Tibial nerve (tissue), 4 donors: ENCODE measurements around the gene MBP. TPM values are rescaled to one million over a fixed set of nuclear protein-coding genes. Genes with fewer than 3 reads are reported as not detected.

Source experiments
- DNase-seq, 2 donors: peaks; one replicate each; pipeline ENCODE4 v3.0.0-alpha.2; 2019; ENCODE audit warnings: low spot score in 2 of 2
- H3K27ac ChIP-seq, 4 donors: fragments of 200-600 bp; sonication (generic) in 3 of 4; one replicate each; pipeline ENCODE4 v1.5.1; 2017 to 2019; ENCODE audit warnings: mild to moderate bottlenecking in 1 of 4
- H3K27me3 ChIP-seq, 2 donors: fragments of 200-600 bp; sonication (generic) in 1 of 2; one replicate each; pipeline versions ENCODE4 v1.5.1 to v1.6.0; 2017 to 2019
- H3K36me3 ChIP-seq, 3 donors: fragments of 200-600 bp; sonication (generic); one replicate each; pipeline ENCODE4 v1.5.1; 2018 to 2019
- H3K4me1 ChIP-seq, 4 donors: fragments of 200-600 bp; sonication (generic) in 3 of 4; one replicate each; pipeline ENCODE4 v1.5.1; 2017 to 2019
- H3K4me3 ChIP-seq, 4 donors: fragments of 200-600 bp; sonication (generic) in 3 of 4; one replicate each; pipeline ENCODE4 v1.5.1; 2017 to 2019; ENCODE audit warnings: mild to moderate bottlenecking in 1 of 4, moderate library complexity in 1 of 4
- H3K9me3 ChIP-seq, 4 donors: fragments of 200-600 bp; sonication (generic) in 3 of 4; one replicate each; pipeline ENCODE4 v1.5.1; 2017 to 2019
- EP300 ChIP-seq, 2 donors: sonication (generic); formaldehyde crosslinking; IDR thresholded peaks; one replicate each; pipeline ENCODE4 v1.6.1; 2017; ENCODE audit warnings: antibody characterized with exemption in 2 of 2, mild to moderate bottlenecking in 1 of 2
- POLR2A ChIP-seq, 2 donors: fragments of 450-650 bp; IDR thresholded peaks; one replicate each; pipeline ENCODE4 v1.6.1; 2017; ENCODE audit warnings: antibody characterized with exemption in 2 of 2, mild to moderate bottlenecking in 2 of 2, moderate library complexity in 2 of 2
- WGBS, 2 donors: methylation state at CpG; one replicate each; pipeline ENCODE4 v1.1.5; 2018; 5-methylcytosine and 5-hydroxymethylcytosine counted together
- total RNA-seq, 4 donors: library from RNA; depleted of rRNA; stranded (reverse); fragments of >200 nt; gene quantifications; one replicate each; pipeline ENCODE4 v1.1.0, GENCODE V29; 2016
- TF ChIP-seq, protein P1 (sequence below), 5 experiments: fragments of 200-600 bp in 3 of 5; fragments of 450-650 bp in 2 of 5; sonication (generic) in 3 of 5; IDR thresholded peaks; one replicate each; pipeline ENCODE4 v1.5.1; 2016 to 2019; ENCODE audit warnings: antibody characterized with exemption in 5 of 5, mild to moderate bottlenecking in 3 of 5, moderate library complexity in 2 of 5

Gene MBP
- total RNA-seq, 4 donors from 2014 or later = 831 to 1,485 (median 1,405) TPM

DNA sequence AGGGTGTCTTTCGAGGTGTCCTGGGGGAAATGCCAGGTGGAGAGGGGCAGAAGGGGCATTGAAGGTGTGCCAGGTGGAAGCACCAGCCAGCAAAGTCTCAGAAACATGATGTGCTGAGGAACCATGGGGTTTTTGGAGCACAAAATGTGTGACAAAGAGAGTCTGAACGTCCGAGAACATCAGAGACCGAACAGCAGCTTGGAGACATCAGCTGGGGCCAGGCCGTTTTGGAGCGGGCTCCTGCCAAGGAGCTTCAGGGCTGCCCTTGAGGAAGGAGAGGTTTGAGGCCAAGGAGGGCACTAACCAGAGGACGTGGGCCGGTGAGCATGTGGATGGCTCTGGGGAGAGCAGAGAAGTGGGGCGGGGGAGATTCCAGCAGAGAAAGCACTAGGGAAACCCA lies 5.3 kb upstream of the MBP start:
- Histone ChIP-seq H3K9me3 (peaks cover 0 to 14% (median 0%) of the 10 kb centered on the region in 4 donors), H3K4me1 (peaks cover 0 to 16% (median 9%) of the 10 kb centered on the region in 4 donors), H3K27ac (no peak overlapping the region), H3K27me3 (no peaks in the 10 kb centered on the region), H3K4me3 (no peak overlapping the region), H3K36me3 (no peaks in the 10 kb centered on the region)
- TF ChIP-seq EP300 (IDR thresholded peaks at IDR 0.05) (no peak), POLR2A (IDR thresholded peaks at IDR 0.05) (no peak)
- TF ChIP-seq, protein P1, sequence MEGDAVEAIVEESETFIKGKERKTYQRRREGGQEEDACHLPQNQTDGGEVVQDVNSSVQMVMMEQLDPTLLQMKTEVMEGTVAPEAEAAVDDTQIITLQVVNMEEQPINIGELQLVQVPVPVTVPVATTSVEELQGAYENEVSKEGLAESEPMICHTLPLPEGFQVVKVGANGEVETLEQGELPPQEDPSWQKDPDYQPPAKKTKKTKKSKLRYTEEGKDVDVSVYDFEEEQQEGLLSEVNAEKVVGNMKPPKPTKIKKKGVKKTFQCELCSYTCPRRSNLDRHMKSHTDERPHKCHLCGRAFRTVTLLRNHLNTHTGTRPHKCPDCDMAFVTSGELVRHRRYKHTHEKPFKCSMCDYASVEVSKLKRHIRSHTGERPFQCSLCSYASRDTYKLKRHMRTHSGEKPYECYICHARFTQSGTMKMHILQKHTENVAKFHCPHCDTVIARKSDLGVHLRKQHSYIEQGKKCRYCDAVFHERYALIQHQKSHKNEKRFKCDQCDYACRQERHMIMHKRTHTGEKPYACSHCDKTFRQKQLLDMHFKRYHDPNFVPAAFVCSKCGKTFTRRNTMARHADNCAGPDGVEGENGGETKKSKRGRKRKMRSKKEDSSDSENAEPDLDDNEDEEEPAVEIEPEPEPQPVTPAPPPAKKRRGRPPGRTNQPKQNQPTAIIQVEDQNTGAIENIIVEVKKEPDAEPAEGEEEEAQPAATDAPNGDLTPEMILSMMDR (IDR thresholded peaks at IDR 0.05) = no peak
- WGBS, 2 donors = 80 to 84% methylated on average over 9 of the region's 9 CpGs
- DNase-seq = no peak

DNA sequence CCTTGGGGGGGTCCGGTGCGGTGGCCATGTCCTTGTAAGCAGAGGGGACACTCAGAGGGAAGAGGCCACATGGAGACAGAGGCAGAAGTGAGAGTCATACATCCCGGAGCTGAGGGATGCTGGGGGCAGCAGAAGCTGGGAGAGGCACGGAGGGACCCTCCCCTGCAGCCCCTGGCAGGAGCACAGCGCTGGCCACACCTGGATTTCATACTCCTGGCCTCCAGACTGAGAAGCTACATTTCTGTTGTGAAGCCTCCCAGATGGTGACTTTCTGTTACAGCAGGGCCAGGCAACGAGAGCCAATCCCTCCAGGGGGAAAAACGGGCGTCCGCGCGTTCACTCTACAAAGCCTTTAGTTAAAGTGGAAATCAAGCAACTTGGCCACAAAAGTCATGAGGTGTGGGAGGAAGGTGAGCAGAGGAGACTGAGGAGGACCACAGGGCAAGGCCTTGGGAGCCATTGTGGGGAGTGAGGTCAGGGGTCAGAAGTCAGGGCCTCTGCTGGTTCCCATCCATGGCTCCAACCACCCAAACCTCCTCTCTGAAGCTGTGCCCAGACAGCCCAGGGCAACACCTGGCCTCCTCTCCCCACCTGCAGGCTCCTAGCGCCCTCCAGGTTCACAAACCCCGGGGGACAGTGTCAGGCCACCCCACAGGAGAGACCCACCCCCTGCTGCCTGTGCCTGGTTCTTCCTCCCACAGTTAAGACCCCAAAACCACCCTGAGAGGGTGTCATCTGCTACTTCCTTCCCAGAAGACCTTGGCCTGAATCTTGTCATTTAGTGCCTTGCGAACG lies 4.5 kb upstream of the MBP start:
- Histone ChIP-seq H3K27me3 (peaks cover 0 to 2% of the 10 kb centered on the region in 2 donors), H3K36me3 (no peaks in the 10 kb centered on the region), H3K4me1 (peaks cover 0 to 24% (median 10%) of the 10 kb centered on the region in 4 donors), H3K9me3 (peaks cover 0 to 8% (median 0%) of the 10 kb centered on the region in 4 donors), H3K4me3 (no peak overlapping the region), H3K27ac (no peak overlapping the region)
- no peak for DNase-seq
- TF ChIP-seq, protein P1 (IDR thresholded peaks at IDR 0.05) = no peak
- no peak for TF ChIP-seq POLR2A (IDR thresholded peaks at IDR 0.05)
- TF ChIP-seq EP300 (IDR thresholded peaks at IDR 0.05) = no peak
- 86 to 93% methylated on average over 15 of the region's 15 CpGs for WGBS, 2 donors

DNA sequence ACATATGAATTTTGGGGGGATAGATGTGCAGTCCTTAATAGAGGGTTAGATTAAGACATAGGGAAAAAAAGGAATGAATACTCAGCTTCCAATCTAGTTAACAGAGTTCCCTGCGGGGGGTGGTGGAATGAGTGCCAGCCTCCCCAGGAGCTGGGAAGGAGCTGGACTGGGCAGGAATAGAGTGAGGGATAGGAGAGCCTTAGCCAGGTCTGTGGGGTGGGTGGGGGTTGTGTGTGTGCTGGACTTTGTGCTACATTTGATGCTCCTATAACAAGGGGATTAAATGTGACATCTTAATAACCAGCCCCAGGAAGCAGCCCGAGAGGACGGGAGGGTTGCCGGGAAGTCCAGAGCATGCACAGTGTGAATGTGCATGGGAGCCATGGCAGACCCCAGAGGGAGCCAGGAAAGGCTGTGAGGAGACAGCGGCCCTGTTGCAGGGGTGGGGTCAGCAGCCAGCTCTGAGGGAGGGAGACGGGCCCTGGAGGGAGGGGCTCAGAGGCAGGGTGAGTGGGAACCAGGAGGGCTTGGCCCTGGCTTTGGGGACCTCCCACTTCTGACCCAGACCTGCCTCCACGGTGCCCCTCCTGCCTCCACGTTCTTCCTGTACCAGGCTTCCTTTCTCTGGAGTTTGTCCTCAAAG lies 3.6 kb upstream of the MBP start:
- WGBS, 2 donors = 84 to 88% methylated on average over 8 of the region's 8 CpGs
- no peak overlapping the region for H3K27ac ChIP-seq
- H3K9me3 ChIP-seq = peaks cover 0 to 5% (median 0%) of the 10 kb centered on the region in 4 donors
- H3K4me3 ChIP-seq = no peak overlapping the region
- H3K36me3 ChIP-seq = no peaks in the 10 kb centered on the region
- TF ChIP-seq POLR2A (IDR thresholded peaks at IDR 0.05) = no peak
- TF ChIP-seq, protein P1 (IDR thresholded peaks at IDR 0.05) = no peak
- no peak for TF ChIP-seq EP300 (IDR thresholded peaks at IDR 0.05)
- DNase-seq = no peak
- H3K27me3 ChIP-seq = peaks cover 0 to 5% of the 10 kb centered on the region in 2 donors
- H3K4me1 ChIP-seq = peaks cover 0 to 33% (median 11%) of the 10 kb centered on the region in 4 donors

DNA sequence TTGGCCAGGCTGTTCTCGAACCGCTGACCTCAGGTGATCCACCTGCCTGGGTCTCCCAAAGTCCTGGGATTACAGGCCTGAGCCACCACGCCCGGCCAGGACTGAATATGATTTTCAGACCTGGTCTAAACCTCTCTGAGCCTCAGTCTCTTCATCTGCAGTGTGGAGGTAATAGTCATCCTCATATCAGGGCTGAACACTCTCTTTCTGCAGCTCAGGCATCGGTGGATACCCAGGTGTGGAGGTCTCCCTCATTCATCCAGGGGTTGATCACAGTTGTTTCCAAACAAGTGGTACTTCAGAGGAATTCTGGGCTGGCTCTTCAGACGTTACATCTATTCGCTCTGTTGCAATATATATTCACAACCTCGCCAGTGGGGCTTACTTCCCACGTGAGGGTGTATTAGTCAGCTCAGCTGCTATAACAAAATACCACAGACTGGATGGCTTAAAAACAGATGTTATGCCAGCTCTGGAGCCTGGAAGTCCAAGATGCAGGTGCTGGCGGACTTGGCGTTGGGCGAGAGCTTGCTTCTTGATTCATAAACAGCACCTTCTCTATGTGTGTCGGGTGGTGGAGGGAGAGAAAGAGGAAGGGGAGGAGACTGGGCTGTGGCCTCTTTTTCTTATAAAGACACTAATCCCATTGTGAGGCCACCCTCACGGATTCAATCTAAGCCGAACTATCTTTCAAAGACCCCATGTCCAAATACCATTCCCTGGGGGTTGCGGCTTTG lies 2.9 kb upstream of the MBP start:
- no peak overlapping the region for H3K4me3 ChIP-seq
- no peak for DNase-seq
- no peaks in the 10 kb centered on the region for H3K36me3 ChIP-seq
- H3K27ac ChIP-seq = no peak overlapping the region
- 92 to 94% methylated on average over 16 of the region's 16 CpGs for WGBS, 2 donors
- H3K27me3 ChIP-seq = peaks cover 0 to 5% of the 10 kb centered on the region in 2 donors
- TF ChIP-seq, protein P1 (IDR thresholded peaks at IDR 0.05) = no peak
- TF ChIP-seq POLR2A (IDR thresholded peaks at IDR 0.05) (no peak), EP300 (IDR thresholded peaks at IDR 0.05) (no peak)
- peaks cover 0 to 37% (median 11%) of the 10 kb centered on the region in 4 donors for H3K4me1 ChIP-seq
- peaks cover 0 to 5% (median 0%) of the 10 kb centered on the region in 4 donors for H3K9me3 ChIP-seq
